Measurements from ENCODE around the gene PER2. TPM values are rescaled to one million over a fixed set of nuclear protein-coding genes. Genes with fewer than 3 reads are reported as not detected.

Gene PER2
- total and polyA plus RNA-seq, 9 of the 15 experiments (the other 6 are each of a cell fraction or from before 2014, with no cell fraction given) = 1.1 to 10.3 (median 2.9) TPM

DNA sequence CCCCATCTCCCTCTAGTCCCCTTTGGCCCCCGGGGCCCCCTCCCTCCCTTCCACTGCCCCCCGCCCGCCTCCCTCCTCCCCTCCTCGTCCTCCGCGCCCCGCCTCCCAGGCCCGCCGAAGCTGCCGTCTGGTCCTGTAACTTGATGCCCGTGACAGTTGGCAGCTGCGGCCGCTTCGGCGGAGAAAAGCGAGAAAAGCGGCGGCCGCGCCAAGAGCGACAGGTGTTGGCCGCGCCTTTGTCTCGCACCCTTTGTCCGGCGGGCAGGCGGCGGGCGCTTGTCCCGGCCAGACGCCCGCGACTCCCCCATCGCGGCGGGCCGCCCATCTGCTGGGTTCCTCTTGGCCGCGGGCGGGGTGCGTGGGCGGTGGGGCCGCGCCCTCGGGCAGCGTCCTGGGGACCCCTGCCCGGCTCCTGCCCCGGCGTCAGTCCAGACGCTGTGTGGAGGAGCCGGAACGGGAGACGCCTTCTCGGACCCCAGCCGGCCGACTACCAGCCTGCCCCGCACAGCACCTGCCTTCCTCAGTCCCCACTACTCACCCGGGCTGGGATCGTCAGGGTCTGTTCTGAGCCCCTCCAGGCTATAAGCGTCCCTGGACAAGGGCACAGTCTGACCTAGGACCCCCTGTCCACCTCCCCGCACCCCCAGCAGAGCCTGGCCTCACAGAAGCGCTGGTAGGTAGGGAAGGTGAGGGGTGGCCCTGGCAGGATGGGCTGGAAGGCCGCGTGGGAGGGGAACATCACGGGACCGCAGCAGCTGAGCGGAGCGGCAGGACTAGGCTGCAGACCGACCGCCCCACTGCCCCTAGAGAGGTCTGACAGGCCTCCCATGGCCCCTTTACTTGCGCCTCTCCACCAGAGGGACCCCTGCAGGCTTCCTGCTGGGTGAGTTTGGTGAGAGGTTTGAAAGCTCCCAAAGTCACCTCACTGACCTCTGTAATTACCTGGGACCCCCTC is 47.4 kb downstream of the PER2 start:
- DNase-seq (ENCODE audit: extremely low read depth in 1 of 4, low spot score in 3 of 4) (peak; percentile 35 to 56 (median 55)), ATAC-seq (peak; percentile 3; the same call in 2 of the 3 replicates), FAIRE-seq (no peak)
- peaks cover 20 to 46% of the 10 kb centered on the region in 2 experiments for H3K4me1 ChIP-seq (replicated peaks in 1 of 2; ENCODE audit: control insufficient read depth in 2 of 2, insufficient read depth in 2 of 2, low read length in 2 of 2)
- ChIA-PET POLR2A (no interaction called here), CTCF (ENCODE audit: low intra/inter-chr PET ratio) (interaction anchor here (1.1 kb wide), 1 partner anchor 81 kb away, joined by 3 read pairs; no protein-coding TSS in a partner anchor)
- peaks cover 23% of the 10 kb centered on the region for H3K79me2 ChIP-seq (ENCODE audit: control insufficient read depth, insufficient read depth, low read length)
- peaks cover 17% of the 10 kb centered on the region; the same call in 2 of the 3 replicates for H3K36me3 ChIP-seq (ENCODE audit: control insufficient read depth, insufficient read depth, low read length)
- H3K9ac ChIP-seq (ENCODE audit: insufficient read depth in 1 of 2, low read depth in 2 of 2, low read length in 2 of 2) = peak overlapping the region in 1 of 2 experiments; percentile 91; a peak in 2 of 4 replicates
- no peaks in the 10 kb centered on the region for H3K9me1 ChIP-seq (ENCODE audit: control insufficient read depth, insufficient read depth, low read length)
- 15% methylated on average over 27 of the region's 71 CpGs for WGBS (ENCODE audit: insufficient coverage, low coverage, missing lambda C conversion rate)
- no peak overlapping the region for H3K27ac ChIP-seq (ENCODE audit: extremely low read depth, low read depth, low read length)
- H4K20me1 ChIP-seq (replicated peaks; ENCODE audit: control insufficient read depth, insufficient read depth, low read length) = no peaks in the 10 kb centered on the region
- H3K4me2 ChIP-seq (ENCODE audit: insufficient read depth, low read length) = no peak overlapping the region
- in situ Hi-C loops (cut with MboI) = no loop called here
- H2AFZ ChIP-seq (ENCODE audit: low read depth, low read length) = peak overlapping the region; percentile 33
- BruUV-seq (replicated peaks) = no TSS peak
- H3K4me3 ChIP-seq = peak overlapping the region; percentile 74
- H3K9me3 ChIP-seq (replicated peaks; ENCODE audit: control insufficient read depth, insufficient read depth, low read depth, low read length) = no peaks in the 10 kb centered on the region
- intact Hi-C loops (cut with micrococcal nuclease) = no loop called here
- H3K27me3 ChIP-seq (ENCODE audit: control insufficient read depth in 2 of 2, insufficient read depth in 2 of 2, low read length in 2 of 2) = no peaks in the 10 kb centered on the region
- no peak for TF ChIP-seq JUND (IDR thresholded peaks at IDR 0.05; ENCODE audit: borderline replicate concordance, low read depth, low read length)
- TF ChIP-seq JUND (tag; IDR thresholded peaks at IDR 0.05; ENCODE audit: borderline replicate concordance, low read depth, low read length) = no peak
- TF ChIP-seq L3MBTL2 (IDR thresholded peaks at IDR 0.05) = no peak
- peak; percentile 67 for TF ChIP-seq EGR1 (conservative IDR thresholded peaks at IDR 0.05)
- TF ChIP-seq, protein P1, sequence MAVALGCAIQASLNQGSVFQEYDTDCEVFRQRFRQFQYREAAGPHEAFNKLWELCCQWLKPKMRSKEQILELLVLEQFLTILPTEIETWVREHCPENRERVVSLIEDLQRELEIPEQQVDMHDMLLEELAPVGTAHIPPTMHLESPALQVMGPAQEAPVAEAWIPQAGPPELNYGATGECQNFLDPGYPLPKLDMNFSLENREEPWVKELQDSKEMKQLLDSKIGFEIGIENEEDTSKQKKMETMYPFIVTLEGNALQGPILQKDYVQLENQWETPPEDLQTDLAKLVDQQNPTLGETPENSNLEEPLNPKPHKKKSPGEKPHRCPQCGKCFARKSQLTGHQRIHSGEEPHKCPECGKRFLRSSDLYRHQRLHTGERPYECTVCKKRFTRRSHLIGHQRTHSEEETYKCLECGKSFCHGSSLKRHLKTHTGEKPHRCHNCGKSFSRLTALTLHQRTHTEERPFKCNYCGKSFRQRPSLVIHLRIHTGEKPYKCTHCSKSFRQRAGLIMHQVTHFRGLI (CRISPR knock-in tag; IDR thresholded peaks at IDR 0.05) = no peak
- TF ChIP-seq, protein P2, sequence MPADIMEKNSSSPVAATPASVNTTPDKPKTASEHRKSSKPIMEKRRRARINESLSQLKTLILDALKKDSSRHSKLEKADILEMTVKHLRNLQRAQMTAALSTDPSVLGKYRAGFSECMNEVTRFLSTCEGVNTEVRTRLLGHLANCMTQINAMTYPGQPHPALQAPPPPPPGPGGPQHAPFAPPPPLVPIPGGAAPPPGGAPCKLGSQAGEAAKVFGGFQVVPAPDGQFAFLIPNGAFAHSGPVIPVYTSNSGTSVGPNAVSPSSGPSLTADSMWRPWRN (IDR thresholded peaks at IDR 0.05; ENCODE audit: low read depth) = no peak
- 0 out of 2 replicates have a peak, but pooled peaks have one; percentile 19 for TF ChIP-seq MAX (CRISPR knock-in tag; IDR thresholded peaks at IDR 0.05)
- TF ChIP-seq, protein P3, sequence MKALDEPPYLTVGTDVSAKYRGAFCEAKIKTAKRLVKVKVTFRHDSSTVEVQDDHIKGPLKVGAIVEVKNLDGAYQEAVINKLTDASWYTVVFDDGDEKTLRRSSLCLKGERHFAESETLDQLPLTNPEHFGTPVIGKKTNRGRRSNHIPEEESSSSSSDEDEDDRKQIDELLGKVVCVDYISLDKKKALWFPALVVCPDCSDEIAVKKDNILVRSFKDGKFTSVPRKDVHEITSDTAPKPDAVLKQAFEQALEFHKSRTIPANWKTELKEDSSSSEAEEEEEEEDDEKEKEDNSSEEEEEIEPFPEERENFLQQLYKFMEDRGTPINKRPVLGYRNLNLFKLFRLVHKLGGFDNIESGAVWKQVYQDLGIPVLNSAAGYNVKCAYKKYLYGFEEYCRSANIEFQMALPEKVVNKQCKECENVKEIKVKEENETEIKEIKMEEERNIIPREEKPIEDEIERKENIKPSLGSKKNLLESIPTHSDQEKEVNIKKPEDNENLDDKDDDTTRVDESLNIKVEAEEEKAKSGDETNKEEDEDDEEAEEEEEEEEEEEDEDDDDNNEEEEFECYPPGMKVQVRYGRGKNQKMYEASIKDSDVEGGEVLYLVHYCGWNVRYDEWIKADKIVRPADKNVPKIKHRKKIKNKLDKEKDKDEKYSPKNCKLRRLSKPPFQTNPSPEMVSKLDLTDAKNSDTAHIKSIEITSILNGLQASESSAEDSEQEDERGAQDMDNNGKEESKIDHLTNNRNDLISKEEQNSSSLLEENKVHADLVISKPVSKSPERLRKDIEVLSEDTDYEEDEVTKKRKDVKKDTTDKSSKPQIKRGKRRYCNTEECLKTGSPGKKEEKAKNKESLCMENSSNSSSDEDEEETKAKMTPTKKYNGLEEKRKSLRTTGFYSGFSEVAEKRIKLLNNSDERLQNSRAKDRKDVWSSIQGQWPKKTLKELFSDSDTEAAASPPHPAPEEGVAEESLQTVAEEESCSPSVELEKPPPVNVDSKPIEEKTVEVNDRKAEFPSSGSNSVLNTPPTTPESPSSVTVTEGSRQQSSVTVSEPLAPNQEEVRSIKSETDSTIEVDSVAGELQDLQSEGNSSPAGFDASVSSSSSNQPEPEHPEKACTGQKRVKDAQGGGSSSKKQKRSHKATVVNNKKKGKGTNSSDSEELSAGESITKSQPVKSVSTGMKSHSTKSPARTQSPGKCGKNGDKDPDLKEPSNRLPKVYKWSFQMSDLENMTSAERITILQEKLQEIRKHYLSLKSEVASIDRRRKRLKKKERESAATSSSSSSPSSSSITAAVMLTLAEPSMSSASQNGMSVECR (CRISPR knock-in tag; IDR thresholded peaks at IDR 0.05) = no peak
- 0 out of 2 replicates have a peak, but pooled peaks have one; percentile 10 for TF ChIP-seq RB1 (IDR thresholded peaks at IDR 0.05; ENCODE audit: low read depth)
- TF ChIP-seq, protein P4, sequence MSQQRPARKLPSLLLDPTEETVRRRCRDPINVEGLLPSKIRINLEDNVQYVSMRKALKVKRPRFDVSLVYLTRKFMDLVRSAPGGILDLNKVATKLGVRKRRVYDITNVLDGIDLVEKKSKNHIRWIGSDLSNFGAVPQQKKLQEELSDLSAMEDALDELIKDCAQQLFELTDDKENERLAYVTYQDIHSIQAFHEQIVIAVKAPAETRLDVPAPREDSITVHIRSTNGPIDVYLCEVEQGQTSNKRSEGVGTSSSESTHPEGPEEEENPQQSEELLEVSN (IDR thresholded peaks at IDR 0.05; ENCODE audit: borderline replicate concordance in 1 of 2, extremely low read depth in 1 of 2, insufficient read depth in 1 of 2, insufficient read length in 1 of 2, low read depth in 1 of 2, low read length in 1 of 2, poor library complexity in 1 of 2, severe bottlenecking in 1 of 2) = peak in 1 of 2 experiments; percentile 57
- no peak for TF ChIP-seq MBD2 (IDR thresholded peaks at IDR 0.05; ENCODE audit: borderline replicate concordance, low read depth)
- no peak for TF ChIP-seq SLC30A9 (CRISPR knock-in tag; IDR thresholded peaks at IDR 0.05)

Data from K562 (cell line).